ENCODE measurements around the gene PDZRN3.

PDZRN3 gene

DNA sequence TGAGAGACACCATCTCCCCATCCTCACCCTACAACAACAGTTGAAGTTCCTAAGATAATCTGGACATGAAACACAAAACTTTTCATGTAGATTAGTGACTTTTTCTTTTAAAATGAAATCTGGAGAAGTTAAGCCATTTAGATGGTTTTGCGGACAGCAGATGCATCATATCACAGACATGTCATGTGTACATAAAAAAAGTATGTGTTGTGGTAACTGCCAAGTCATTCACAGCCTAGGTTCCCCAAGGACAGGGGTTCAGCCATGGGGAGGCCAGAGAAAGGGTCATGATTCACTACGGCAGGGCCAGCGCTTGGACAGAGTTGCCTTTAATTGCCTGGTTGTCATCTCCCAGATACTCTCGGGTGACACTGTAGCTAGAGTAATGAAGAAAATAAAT, 163.2 kb downstream of the PDZRN3 start:
- TF ChIP-seq, protein P1, sequence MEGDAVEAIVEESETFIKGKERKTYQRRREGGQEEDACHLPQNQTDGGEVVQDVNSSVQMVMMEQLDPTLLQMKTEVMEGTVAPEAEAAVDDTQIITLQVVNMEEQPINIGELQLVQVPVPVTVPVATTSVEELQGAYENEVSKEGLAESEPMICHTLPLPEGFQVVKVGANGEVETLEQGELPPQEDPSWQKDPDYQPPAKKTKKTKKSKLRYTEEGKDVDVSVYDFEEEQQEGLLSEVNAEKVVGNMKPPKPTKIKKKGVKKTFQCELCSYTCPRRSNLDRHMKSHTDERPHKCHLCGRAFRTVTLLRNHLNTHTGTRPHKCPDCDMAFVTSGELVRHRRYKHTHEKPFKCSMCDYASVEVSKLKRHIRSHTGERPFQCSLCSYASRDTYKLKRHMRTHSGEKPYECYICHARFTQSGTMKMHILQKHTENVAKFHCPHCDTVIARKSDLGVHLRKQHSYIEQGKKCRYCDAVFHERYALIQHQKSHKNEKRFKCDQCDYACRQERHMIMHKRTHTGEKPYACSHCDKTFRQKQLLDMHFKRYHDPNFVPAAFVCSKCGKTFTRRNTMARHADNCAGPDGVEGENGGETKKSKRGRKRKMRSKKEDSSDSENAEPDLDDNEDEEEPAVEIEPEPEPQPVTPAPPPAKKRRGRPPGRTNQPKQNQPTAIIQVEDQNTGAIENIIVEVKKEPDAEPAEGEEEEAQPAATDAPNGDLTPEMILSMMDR (IDR thresholded peaks at IDR 0.05; ENCODE audit: extremely low read depth, insufficient read depth, missing control alignments), result no peak
- DNase-seq (ENCODE audit: low spot score), result no peak
- in situ Hi-C loops (cut with MboI; ENCODE audit: low pct_unique_long_range_greater_than_20kb, low sequenced_read_pairs, unreplicated experiment), result no loop called here

- no peak for DNase-seq (ENCODE audit: low spot score)
- TF ChIP-seq, protein P1 (IDR thresholded peaks at IDR 0.05; ENCODE audit: extremely low read depth, insufficient read depth, missing control alignments), result no peak
- in situ Hi-C loops (cut with MboI; ENCODE audit: low pct_unique_long_range_greater_than_20kb, low sequenced_read_pairs, unreplicated experiment), result loop anchor here (5.0 kb wide), 1 partner anchor 43 kb away; no protein-coding TSS in a partner anchor
Measured at GRCh38 chr3:73459711-73460110, 165.0 kb downstream of the PDZRN3 start.

GRCh38 chr3:73453666-73454065, 171.1 kb downstream of the PDZRN3 start:
- TF ChIP-seq, protein P1 (IDR thresholded peaks at IDR 0.05; ENCODE audit: extremely low read depth, insufficient read depth, missing control alignments), result no peak
- no peak for DNase-seq (ENCODE audit: low spot score)
- in situ Hi-C loops (cut with MboI; ENCODE audit: low pct_unique_long_range_greater_than_20kb, low sequenced_read_pairs, unreplicated experiment), result no loop called here

DNA sequence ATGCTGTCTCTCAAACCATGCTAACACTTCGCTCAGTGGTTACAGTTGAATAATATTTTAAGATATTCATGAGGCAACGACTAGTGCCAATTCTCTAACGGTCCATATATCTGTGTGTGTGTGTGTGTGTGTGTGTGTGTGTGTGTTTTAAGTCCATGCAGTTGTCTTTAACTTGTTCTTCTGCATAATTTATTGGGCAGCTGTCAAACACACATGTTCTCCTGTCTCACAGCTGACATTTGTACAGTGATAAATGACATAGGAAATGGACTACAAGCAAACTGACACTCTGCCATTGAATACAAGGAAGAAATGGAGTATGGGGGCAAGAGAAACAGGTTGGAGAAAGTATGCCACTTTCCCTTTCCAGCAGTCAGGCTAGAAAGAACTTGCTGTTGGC, 172.0 kb downstream of the PDZRN3 start:
- TF ChIP-seq, protein P1 (IDR thresholded peaks at IDR 0.05; ENCODE audit: extremely low read depth, insufficient read depth, missing control alignments), result no peak
- no peak for DNase-seq (ENCODE audit: low spot score)
- in situ Hi-C loops (cut with MboI; ENCODE audit: low pct_unique_long_range_greater_than_20kb, low sequenced_read_pairs, unreplicated experiment), result no loop called here

DNA sequence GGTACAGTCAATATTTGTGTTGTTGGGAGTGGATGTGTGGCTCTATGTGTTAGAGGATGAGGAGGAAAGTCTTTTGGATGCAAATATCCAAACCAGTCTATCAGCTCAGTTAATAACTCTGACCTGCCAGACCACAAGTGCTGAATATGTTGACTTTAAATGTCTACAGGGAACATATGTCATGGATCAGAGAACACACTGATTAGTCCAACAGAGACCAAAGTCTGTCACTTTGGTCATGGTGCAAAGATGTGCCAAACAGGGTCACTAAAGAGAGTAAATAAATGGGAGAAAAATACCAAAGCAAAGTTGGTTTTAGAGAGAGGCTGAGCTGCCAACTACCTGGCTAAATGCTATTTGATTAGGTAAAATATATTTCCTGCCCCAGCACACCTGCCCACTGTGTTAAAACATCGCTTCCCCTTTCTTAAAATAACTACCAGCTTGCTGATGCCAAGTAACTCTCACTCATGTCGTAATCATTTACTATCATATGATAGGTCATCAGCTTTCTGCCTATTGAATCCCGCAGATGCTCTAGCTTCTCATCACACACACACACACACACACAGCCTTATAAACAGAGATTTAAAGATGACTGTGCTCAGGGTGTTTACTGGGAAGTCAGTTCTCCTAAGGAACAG, 173.3 kb downstream of the PDZRN3 start:
- TF ChIP-seq, protein P1 (IDR thresholded peaks at IDR 0.05; ENCODE audit: extremely low read depth, insufficient read depth, missing control alignments), result no peak
- DNase-seq (ENCODE audit: low spot score), result no peak
- in situ Hi-C loops (cut with MboI; ENCODE audit: low pct_unique_long_range_greater_than_20kb, low sequenced_read_pairs, unreplicated experiment), result no loop called here

DNA sequence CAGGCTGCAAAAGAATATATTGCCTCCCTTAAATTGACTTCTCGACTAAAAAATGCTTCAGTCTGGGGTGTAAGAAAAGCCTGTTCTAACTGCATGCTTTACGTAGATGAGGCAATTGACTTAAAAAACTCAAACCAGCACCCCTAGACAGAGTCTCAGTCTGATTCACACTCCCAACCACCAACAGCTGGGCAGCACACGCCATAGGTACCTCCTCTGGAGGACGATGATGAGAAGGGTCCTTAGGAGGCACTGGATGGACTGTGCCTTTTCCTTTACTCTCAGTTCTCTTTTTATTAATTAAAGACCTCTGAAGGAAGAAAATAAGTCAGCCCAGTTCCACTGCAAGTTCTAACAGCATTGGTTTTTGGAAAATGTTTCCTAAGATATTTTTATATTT, 175.0 kb downstream of the PDZRN3 start:
- peak; percentile 35 for DNase-seq (ENCODE audit: low spot score)
- in situ Hi-C loops (cut with MboI; ENCODE audit: low pct_unique_long_range_greater_than_20kb, low sequenced_read_pairs, unreplicated experiment), result no loop called here
- TF ChIP-seq, protein P1 (IDR thresholded peaks at IDR 0.05; ENCODE audit: extremely low read depth, insufficient read depth, missing control alignments), result no peak
